Esophagus muscularis mucosa (tissue), 3 donors: ENCODE data around the gene SCART1.

Experiments
- POLR2A ChIP-seq: fragments of 450-650 bp; IDR thresholded peaks from one replicate; pipeline ENCODE4 v1.6.1; 2017; ENCODE audit warnings: antibody characterized with exemption, moderate library complexity, mild to moderate bottlenecking, low read depth
- TF ChIP-seq, protein P1 (sequence below), 3 experiments: fragments of 200-600 bp in 2 of 3; fragments of 450-650 bp in 1 of 3; sonication (generic) in 2 of 3; IDR thresholded peaks; one replicate each; pipeline ENCODE4 v1.5.1; 2017 to 2019; ENCODE audit warnings: antibody characterized with exemption in 3 of 3, mild to moderate bottlenecking in 2 of 3, moderate library complexity in 1 of 3

DNA sequence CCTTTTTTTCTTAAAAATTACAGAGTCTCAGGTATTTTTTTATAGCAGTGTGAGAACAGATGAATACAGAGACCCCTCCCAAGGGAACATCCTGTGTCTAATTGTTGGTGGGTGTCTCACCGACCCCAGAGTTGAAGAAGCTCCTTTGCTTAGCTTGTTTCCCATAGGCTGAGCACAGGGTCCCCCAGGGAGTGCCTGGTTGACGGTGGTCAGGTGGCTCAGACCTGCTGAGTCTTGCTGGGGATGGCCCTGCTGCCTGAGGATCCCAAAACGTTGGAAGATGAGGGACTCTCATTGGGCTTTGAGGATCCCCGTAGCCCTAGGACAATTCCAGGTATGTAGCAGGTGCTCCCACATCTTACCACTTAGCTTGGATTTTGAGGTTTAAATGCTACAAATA is 19.5 kb downstream of the SCART1 start:
- TF ChIP-seq, protein P1, sequence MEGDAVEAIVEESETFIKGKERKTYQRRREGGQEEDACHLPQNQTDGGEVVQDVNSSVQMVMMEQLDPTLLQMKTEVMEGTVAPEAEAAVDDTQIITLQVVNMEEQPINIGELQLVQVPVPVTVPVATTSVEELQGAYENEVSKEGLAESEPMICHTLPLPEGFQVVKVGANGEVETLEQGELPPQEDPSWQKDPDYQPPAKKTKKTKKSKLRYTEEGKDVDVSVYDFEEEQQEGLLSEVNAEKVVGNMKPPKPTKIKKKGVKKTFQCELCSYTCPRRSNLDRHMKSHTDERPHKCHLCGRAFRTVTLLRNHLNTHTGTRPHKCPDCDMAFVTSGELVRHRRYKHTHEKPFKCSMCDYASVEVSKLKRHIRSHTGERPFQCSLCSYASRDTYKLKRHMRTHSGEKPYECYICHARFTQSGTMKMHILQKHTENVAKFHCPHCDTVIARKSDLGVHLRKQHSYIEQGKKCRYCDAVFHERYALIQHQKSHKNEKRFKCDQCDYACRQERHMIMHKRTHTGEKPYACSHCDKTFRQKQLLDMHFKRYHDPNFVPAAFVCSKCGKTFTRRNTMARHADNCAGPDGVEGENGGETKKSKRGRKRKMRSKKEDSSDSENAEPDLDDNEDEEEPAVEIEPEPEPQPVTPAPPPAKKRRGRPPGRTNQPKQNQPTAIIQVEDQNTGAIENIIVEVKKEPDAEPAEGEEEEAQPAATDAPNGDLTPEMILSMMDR (IDR thresholded peaks at IDR 0.05), result no peak
- TF ChIP-seq POLR2A, result no peak
